HepG2 (cell line): ENCODE results near the gene CNGA1. TPM values are rescaled to one million over a fixed set of nuclear protein-coding genes. Genes with fewer than 3 reads are reported as not detected.

ENCODE experiments used
- ARHGAP35 ChIP-seq: sonication (generic); formaldehyde crosslinking; IDR thresholded peaks from 2 replicates; pipeline ENCODE4 v1.9.0; 2022; ENCODE audit warnings: mild to moderate bottlenecking, inconsistent platforms, moderate library complexity, missing genetic modification reagents, borderline replicate concordance
- polyA plus RNA-seq, 8 experiments: library from polyadenylated mRNA; depleted of rRNA in 3 of 8; stranded (reverse) in 7 of 8; unstranded in 1 of 8; fragments of >200 nt; fragmentation: Illumina TruSeq in 4 of 8; extraction: Trizol in 4 of 8; gene quantifications; 2 replicates each; pipeline versions ENCODE4 v1.2.1 to v1.2.3, GENCODE V29; 2011 to 2016; ENCODE audit warnings: low read depth in 4 of 8, missing spikeins in 1 of 8, mixed read lengths in 1 of 8; ENCODE audit not compliant: insufficient read depth in 1 of 8
- total RNA-seq, 5 experiments: library from RNA; depleted of rRNA; stranded (reverse); fragments of >200 nt; fragmentation: Illumina TruSeq; extraction: Trizol; gene quantifications; 2 replicates each; pipeline ENCODE4 v1.2.3, GENCODE V29; 2016; ENCODE audit warnings: low read depth in 1 of 5
- TF ChIP-seq, protein P1 (sequence below): IDR thresholded peaks from 2 replicates; pipeline ENCODE4 v1.6.1; 2016; ENCODE audit warnings: mild to moderate bottlenecking, missing biosample characterization, missing genetic modification reagents
- TF ChIP-seq, protein P2 (sequence below): sonication (generic); formaldehyde crosslinking; IDR thresholded peaks from 2 replicates; pipeline ENCODE4 v1.5.0; 2020; ENCODE audit warnings: mild to moderate bottlenecking, missing genetic modification reagents, borderline replicate concordance
- TF ChIP-seq, protein P3 (sequence below): sonication (generic); formaldehyde crosslinking; IDR thresholded peaks from 2 replicates; pipeline ENCODE4 v1.9.0; 2021; ENCODE audit warnings: missing genetic modification reagents, mild to moderate bottlenecking, borderline replicate concordance
- TF ChIP-seq, protein P4 (sequence below): sonication (generic); formaldehyde crosslinking; IDR thresholded peaks from 2 replicates; pipeline ENCODE4 v1.4.0; 2020; ENCODE audit warnings: mild to moderate bottlenecking, missing genetic modification reagents
- TF ChIP-seq, protein P5 (sequence below): sonication (generic); formaldehyde crosslinking; IDR thresholded peaks from 2 replicates; pipeline ENCODE4 v1.4.0; 2020; ENCODE audit warnings: missing genetic modification reagents

CNGA1 gene
- total and polyA plus RNA-seq, 2 of the 13 experiments (the other 11 are each of a cell fraction or from before 2014, with no cell fraction given) = 0.22 to 0.40 TPM

DNA sequence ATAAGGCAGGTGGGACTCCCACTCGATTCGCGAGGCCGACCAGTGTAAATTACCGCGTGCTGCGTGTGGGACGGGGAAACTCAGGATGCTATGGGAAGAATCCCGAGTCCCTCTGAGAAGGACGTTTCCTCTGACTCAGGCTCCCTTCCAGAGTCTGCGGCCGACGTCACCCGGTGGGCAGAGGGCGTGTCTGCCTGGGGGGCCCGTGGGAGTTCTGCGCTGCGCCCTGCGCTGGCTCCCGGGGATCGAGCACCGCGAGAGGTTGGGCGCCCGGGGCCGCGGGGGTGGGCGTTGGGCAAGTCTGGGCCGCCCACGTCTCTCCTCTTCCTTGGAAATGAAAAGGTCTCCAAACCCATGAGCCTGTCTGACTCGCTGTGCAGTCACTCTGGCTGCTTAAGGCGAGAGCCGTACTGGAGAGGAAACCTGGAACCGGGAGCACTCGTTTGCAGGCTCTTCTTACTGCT is 659 bp upstream of the CNGA1 start (continued):
- TF ChIP-seq, protein P1, sequence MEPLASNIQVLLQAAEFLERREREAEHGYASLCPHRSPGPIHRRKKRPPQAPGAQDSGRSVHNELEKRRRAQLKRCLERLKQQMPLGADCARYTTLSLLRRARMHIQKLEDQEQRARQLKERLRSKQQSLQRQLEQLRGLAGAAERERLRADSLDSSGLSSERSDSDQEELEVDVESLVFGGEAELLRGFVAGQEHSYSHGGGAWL (CRISPR knock-in tag) = 0 out of 2 replicates have a peak, but pooled peaks have one; percentile 1
- TF ChIP-seq, protein P2, sequence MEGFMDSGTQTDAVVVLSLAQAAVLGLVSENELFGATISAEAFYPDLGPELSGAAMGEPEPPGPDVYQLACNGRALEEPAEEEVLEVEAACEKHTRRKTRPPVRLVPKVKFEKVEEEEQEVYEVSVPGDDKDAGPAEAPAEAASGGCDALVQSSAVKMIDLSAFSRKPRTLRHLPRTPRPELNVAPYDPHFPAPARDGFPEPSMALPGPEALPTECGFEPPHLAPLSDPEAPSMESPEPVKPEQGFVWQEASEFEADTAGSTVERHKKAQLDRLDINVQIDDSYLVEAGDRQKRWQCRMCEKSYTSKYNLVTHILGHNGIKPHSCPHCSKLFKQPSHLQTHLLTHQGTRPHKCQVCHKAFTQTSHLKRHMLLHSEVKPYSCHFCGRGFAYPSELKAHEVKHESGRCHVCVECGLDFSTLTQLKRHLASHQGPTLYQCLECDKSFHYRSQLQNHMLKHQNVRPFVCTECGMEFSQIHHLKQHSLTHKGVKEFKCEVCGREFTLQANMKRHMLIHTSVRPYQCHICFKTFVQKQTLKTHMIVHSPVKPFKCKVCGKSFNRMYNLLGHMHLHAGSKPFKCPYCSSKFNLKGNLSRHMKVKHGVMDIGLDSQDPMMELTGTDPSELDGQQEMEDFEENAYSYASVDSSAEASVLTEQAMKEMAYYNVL (CRISPR knock-in tag) = 0 out of 2 replicates have a peak, but pooled peaks have one; percentile 26
- TF ChIP-seq ARHGAP35 (CRISPR knock-in tag) = 0 out of 2 replicates have a peak, but pooled peaks have one; percentile 2
- TF ChIP-seq, protein P3, sequence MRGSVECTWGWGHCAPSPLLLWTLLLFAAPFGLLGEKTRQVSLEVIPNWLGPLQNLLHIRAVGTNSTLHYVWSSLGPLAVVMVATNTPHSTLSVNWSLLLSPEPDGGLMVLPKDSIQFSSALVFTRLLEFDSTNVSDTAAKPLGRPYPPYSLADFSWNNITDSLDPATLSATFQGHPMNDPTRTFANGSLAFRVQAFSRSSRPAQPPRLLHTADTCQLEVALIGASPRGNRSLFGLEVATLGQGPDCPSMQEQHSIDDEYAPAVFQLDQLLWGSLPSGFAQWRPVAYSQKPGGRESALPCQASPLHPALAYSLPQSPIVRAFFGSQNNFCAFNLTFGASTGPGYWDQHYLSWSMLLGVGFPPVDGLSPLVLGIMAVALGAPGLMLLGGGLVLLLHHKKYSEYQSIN (CRISPR knock-in tag) = no peak
- TF ChIP-seq, protein P4, sequence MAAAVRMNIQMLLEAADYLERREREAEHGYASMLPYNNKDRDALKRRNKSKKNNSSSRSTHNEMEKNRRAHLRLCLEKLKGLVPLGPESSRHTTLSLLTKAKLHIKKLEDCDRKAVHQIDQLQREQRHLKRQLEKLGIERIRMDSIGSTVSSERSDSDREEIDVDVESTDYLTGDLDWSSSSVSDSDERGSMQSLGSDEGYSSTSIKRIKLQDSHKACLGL (CRISPR knock-in tag) = 0 out of 2 replicates have a peak, but pooled peaks have one; percentile 21
- TF ChIP-seq, protein P5, sequence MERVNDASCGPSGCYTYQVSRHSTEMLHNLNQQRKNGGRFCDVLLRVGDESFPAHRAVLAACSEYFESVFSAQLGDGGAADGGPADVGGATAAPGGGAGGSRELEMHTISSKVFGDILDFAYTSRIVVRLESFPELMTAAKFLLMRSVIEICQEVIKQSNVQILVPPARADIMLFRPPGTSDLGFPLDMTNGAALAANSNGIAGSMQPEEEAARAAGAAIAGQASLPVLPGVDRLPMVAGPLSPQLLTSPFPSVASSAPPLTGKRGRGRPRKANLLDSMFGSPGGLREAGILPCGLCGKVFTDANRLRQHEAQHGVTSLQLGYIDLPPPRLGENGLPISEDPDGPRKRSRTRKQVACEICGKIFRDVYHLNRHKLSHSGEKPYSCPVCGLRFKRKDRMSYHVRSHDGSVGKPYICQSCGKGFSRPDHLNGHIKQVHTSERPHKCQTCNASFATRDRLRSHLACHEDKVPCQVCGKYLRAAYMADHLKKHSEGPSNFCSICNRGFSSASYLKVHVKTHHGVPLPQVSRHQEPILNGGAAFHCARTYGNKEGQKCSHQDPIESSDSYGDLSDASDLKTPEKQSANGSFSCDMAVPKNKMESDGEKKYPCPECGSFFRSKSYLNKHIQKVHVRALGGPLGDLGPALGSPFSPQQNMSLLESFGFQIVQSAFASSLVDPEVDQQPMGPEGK = 0 out of 2 replicates have a peak, but pooled peaks have one; percentile 44
